Measurements from ENCODE around the gene MPP2.

- TF ChIP-seq, protein P1, sequence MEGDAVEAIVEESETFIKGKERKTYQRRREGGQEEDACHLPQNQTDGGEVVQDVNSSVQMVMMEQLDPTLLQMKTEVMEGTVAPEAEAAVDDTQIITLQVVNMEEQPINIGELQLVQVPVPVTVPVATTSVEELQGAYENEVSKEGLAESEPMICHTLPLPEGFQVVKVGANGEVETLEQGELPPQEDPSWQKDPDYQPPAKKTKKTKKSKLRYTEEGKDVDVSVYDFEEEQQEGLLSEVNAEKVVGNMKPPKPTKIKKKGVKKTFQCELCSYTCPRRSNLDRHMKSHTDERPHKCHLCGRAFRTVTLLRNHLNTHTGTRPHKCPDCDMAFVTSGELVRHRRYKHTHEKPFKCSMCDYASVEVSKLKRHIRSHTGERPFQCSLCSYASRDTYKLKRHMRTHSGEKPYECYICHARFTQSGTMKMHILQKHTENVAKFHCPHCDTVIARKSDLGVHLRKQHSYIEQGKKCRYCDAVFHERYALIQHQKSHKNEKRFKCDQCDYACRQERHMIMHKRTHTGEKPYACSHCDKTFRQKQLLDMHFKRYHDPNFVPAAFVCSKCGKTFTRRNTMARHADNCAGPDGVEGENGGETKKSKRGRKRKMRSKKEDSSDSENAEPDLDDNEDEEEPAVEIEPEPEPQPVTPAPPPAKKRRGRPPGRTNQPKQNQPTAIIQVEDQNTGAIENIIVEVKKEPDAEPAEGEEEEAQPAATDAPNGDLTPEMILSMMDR (IDR thresholded peaks at IDR 0.05): no peak
- TF ChIP-seq POLR2A (IDR thresholded peaks at IDR 0.05) (no peak), POLR2AphosphoS5 (IDR thresholded peaks at IDR 0.05) (no peak)
Measured at GRCh38 chr17:43936434-43936833, 29.1 kb upstream of the MPP2 start.
